Esophagus squamous epithelium (tissue), 4 donors: Measurements from ENCODE around the gene AARSD1.

ENCODE experiments used
- POLR2A ChIP-seq, 4 donors: fragments of 450-650 bp; IDR thresholded peaks; one replicate each; pipeline ENCODE4 v1.6.1; 2017; ENCODE audit warnings: antibody characterized with exemption in 4 of 4, mild to moderate bottlenecking in 4 of 4, moderate library complexity in 3 of 4
- TF ChIP-seq, protein P1 (sequence below), 6 experiments: fragments of 450-650 bp in 4 of 6; fragments of 200-600 bp in 2 of 6; sonication (generic) in 2 of 6; IDR thresholded peaks; one replicate each; pipeline ENCODE4 v1.5.1; 2016 to 2019; ENCODE audit warnings: antibody characterized with exemption in 6 of 6, mild to moderate bottlenecking in 4 of 6, moderate library complexity in 4 of 6

DNA sequence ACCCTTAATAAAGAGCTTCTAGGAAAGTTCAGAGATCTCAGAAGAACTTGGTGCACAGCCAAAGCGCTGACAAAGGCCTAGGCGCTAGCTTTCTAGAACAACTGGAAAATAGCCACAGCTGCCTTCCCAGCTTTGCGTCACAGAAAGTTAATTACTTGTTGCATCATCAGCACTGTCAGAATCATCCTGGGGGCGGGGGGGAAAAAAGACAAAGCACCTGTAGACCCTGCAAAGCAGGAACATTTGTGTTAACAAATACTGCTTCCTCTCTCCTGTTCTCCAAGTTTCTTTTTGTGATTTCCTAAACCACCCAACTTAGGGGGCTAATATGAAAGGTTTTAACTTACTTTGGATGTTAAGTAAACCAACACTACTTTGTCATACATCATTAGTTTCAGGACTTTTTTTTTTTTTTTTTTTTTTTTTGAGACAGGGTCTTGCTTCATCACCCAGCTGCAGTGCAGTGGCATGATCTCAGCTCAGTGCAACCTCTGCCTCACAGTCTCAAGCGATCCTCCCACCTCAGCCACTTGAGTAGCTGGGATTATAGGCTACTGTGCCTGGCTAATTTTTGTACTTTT, 4.8 kb upstream of the AARSD1 start:
- TF ChIP-seq, protein P1, sequence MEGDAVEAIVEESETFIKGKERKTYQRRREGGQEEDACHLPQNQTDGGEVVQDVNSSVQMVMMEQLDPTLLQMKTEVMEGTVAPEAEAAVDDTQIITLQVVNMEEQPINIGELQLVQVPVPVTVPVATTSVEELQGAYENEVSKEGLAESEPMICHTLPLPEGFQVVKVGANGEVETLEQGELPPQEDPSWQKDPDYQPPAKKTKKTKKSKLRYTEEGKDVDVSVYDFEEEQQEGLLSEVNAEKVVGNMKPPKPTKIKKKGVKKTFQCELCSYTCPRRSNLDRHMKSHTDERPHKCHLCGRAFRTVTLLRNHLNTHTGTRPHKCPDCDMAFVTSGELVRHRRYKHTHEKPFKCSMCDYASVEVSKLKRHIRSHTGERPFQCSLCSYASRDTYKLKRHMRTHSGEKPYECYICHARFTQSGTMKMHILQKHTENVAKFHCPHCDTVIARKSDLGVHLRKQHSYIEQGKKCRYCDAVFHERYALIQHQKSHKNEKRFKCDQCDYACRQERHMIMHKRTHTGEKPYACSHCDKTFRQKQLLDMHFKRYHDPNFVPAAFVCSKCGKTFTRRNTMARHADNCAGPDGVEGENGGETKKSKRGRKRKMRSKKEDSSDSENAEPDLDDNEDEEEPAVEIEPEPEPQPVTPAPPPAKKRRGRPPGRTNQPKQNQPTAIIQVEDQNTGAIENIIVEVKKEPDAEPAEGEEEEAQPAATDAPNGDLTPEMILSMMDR (IDR thresholded peaks at IDR 0.05), result no peak
- no peak for TF ChIP-seq POLR2A (IDR thresholded peaks at IDR 0.05)
